LNCAP (cell line): ENCODE measurements around the gene GNAO1.

Experiments used
- CTCF ChIP-seq: fragments of 450-650 bp; IDR thresholded peaks from 2 replicates; pipeline ENCODE4 v1.5.1; 2017; ENCODE audit warnings: mild to moderate bottlenecking

GNAO1 gene

DNA sequence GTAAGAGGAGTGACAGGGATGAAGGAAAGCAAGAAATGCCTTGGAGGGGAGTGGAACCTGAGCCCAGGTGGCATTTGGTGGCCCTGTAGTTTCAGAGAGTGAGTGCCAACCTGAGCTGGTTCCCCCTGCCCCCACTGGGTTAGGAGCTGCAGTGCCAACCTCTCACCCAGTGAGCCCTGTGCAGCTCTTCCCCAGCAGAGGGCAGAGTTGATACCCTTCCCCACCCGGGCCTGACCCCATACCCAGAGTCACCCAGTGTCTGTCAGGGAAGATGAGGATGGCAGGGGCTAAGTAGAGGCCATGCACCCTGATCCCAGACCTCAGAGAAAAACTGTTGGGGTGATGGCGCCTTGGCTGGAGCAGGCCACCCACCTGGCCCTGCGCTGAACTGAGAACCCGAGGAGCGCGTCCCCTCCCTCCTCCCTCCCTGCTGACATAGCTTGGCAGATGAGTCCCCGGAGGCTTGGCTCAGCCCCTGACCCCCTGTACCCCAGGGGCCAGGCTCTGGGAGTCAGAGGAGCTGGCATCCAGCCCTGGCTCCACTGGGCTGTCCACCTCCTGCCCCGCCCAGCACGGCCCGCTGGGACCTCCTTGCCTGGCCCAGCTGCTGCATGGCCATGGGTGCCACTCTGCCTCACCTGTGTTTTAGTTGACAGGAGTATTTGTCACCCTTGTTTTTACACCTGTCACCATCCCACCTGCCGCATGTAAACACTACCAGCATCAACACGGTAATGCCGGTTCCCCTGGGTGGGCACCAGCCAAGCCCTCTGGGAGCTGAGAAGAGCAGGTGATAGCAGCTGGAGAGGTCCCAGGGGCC, 120.1 kb downstream of the GNAO1 start:
- peak; percentile 36; the same call in 1 of the 2 replicates for TF ChIP-seq CTCF

- no peak for TF ChIP-seq CTCF
Observed at GRCh38 chr16:56312028-56312300, 120.7 kb downstream of the GNAO1 start.

GRCh38 chr16:56312556-56312955, 121.3 kb downstream of the GNAO1 start:
- no peak for TF ChIP-seq CTCF

GRCh38 chr16:56314244-56314850, 123.1 kb downstream of the GNAO1 start:
- TF ChIP-seq CTCF = no peak

DNA sequence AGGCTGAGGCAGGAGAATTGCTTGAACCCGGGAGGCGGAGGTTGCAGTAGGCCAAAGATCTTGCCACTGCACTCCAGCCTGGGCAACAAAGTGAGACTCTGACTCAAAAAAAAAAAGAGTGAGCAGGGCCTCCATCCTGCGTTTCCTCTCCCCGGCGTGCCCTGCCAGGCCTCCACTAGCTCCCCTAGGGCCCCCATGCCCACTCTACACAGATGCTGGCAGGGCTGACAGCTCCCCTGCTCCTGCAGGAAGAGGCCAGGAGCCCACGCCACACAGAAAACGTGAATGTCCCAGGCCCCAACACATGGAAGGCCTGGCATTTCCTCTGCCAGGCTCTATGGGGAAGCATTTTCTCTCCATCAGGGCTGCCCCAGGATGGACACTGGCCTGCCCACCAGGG, 124.7 kb downstream of the GNAO1 start:
- no peak for TF ChIP-seq CTCF

- no peak for TF ChIP-seq CTCF
Observed at GRCh38 chr16:56316545-56316944, 125.3 kb downstream of the GNAO1 start.

DNA sequence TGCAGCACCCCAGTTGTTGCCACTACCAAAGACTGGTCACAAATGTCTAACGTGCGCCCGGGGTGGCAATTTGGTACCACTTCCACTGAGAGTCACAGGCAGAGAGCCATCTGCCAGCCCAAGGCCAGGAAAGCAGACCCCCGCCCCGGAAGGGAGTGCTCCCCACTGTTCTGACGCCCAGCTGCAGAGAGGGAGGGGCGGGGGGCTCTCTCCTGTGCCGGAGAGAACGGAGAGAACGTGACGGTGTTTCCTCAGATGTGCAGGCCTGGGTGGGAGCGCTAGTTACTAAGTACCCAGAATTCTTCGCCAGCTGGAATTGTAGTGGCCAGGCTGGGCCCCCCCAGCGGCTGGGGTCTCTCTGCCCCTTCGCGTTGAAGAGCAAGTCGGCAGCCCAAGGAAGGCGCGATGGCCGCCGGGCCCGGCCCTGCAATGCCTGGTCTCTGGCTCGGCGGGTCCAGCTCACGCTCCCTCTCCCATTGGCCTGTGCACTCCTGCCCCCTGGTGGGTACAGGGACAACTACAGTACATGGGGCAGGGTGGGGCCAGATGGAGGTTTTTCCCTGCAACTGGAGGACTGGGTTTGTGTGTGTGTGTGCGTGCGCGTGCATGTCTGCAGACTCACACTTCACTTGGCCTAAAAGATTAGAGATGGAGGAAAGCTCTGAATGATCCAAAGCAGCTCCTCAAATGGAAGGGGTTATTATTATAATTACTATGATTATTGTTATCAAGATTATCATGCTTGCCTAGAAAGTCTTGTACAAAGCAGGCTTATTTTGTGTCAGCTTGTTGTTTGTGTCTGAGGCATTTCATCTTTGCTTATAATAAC, 126.9 kb downstream of the GNAO1 start:
- TF ChIP-seq CTCF = peak; percentile 92
